Measurements from ENCODE around the gene STK32B. TPM values are rescaled to one million over a fixed set of nuclear protein-coding genes. Genes with fewer than 3 reads are reported as not detected.

The STK32B gene
- total RNA-seq, 1 donor from 2014 or later, result 3.5 TPM

DNA sequence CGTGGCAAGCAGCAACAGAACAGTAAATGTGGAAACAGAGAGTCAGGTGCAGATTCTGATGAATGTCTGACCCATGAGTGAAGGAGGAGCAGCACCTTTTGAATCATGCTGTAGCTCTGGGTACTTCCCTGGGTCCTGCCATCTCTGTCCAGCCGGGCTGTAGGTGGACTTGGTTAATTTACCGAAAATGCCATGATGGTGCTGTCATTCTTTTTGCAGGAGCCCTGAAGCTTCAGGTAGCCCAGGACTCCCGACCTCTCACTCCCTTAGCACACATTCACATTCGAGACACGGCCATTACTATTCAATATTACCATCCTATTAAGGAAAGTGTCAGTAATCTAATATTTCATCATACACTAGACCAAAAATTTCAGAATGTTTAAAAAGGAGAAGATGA lies 320.9 kb downstream of the STK32B start:
- peaks cover under 1% of the 10 kb centered on the region for H3K4me1 Mint-ChIP-seq
- H3K4me3 Mint-ChIP-seq, result no peak overlapping the region
- TF ChIP-seq, protein P1, sequence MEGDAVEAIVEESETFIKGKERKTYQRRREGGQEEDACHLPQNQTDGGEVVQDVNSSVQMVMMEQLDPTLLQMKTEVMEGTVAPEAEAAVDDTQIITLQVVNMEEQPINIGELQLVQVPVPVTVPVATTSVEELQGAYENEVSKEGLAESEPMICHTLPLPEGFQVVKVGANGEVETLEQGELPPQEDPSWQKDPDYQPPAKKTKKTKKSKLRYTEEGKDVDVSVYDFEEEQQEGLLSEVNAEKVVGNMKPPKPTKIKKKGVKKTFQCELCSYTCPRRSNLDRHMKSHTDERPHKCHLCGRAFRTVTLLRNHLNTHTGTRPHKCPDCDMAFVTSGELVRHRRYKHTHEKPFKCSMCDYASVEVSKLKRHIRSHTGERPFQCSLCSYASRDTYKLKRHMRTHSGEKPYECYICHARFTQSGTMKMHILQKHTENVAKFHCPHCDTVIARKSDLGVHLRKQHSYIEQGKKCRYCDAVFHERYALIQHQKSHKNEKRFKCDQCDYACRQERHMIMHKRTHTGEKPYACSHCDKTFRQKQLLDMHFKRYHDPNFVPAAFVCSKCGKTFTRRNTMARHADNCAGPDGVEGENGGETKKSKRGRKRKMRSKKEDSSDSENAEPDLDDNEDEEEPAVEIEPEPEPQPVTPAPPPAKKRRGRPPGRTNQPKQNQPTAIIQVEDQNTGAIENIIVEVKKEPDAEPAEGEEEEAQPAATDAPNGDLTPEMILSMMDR (conservative IDR thresholded peaks at IDR 0.05), result no peak
- H3K36me3 Mint-ChIP-seq (ENCODE audit: low read depth), result no peaks in the 10 kb centered on the region
- H3K27ac Mint-ChIP-seq (ENCODE audit: unreplicated experiment), result no peak overlapping the region
- H3K27me3 Mint-ChIP-seq (ENCODE audit: low read depth), result no peaks in the 10 kb centered on the region
- DNase-seq (ENCODE audit: low read depth, low spot score), result no peak
- H3K9me3 Mint-ChIP-seq, result no peaks in the 10 kb centered on the region

DNA sequence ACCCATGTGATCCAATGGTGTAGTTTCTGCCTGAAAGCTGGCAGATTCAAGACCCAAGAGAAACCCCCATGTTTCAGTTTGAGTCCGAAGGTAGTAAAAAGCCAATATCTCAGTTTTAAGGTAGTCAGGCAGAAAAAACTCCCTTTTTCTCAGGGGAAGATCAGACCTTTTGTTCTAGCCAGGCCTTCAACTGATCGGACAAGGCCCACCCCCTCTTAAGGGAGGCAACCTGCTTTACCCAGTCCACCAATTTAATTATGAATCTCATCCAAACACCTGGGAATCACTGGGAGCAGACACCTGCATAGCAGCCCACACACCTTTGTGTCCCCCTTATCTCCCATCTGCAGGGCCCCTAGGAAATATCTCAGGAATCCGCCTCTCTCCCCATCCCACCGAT lies 322.0 kb downstream of the STK32B start:
- Mint-ChIP-seq H3K4me3 (no peak overlapping the region), H3K4me1 (no peaks in the 10 kb centered on the region), H3K9me3 (peaks cover 2% of the 10 kb centered on the region), H3K36me3 (ENCODE audit: low read depth) (no peaks in the 10 kb centered on the region), H3K27ac (ENCODE audit: unreplicated experiment) (no peak overlapping the region), H3K27me3 (ENCODE audit: low read depth) (no peaks in the 10 kb centered on the region)
- no peak for DNase-seq (ENCODE audit: low read depth, low spot score)
- TF ChIP-seq, protein P1 (conservative IDR thresholded peaks at IDR 0.05), result no peak

DNA sequence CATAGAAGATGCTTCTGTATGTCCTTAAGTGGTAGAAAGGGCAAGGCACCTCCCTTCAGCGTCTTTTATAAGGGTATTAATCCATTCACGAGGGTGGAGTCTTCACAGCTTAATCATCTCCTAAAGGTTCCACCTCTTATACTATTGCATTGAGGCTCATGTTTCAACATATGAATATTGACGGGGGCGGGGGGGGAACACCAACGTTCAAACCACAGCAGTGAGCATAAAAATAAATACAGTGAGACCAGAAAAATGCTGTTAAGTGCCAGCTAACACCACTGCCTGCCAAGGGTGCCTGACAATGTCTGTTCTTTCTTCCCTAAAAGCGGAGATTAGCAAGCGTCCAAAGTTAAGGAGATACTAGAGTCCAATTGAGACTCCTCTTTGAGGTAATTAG lies 323.3 kb downstream of the STK32B start:
- no peak for DNase-seq (ENCODE audit: low read depth, low spot score)
- H3K9me3 Mint-ChIP-seq, result peaks cover 2% of the 10 kb centered on the region
- no peak overlapping the region for H3K4me3 Mint-ChIP-seq
- H3K4me1 Mint-ChIP-seq, result no peaks in the 10 kb centered on the region
- no peak overlapping the region for H3K27ac Mint-ChIP-seq (ENCODE audit: unreplicated experiment)
- H3K36me3 Mint-ChIP-seq (ENCODE audit: low read depth), result no peaks in the 10 kb centered on the region
- TF ChIP-seq, protein P1 (conservative IDR thresholded peaks at IDR 0.05), result no peak
- H3K27me3 Mint-ChIP-seq (ENCODE audit: low read depth), result no peaks in the 10 kb centered on the region

DNA sequence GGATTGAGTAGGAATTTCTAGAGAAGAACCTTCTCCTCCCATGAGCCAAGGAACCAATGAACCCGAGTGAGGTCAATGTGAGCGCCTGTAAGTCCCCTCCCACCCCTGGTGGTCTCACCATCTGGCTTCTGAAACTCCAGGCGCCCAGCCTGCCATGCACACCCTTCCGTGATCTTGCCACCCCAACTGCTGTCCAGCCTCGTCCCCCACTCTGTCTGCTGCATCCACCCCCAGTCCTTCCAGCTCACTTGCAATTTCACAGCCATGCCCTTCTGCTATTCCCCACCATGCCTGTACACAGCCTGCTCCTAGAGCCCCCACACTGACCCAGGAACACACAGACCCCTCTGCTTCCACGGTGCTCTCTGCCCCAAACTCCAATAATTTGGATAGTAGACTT lies 323.7 kb downstream of the STK32B start:
- Mint-ChIP-seq H3K36me3 (ENCODE audit: low read depth) (no peaks in the 10 kb centered on the region), H3K4me3 (no peak overlapping the region), H3K4me1 (no peaks in the 10 kb centered on the region), H3K27ac (ENCODE audit: unreplicated experiment) (no peak overlapping the region), H3K27me3 (ENCODE audit: low read depth) (no peaks in the 10 kb centered on the region), H3K9me3 (peaks cover 2% of the 10 kb centered on the region)
- TF ChIP-seq, protein P1 (conservative IDR thresholded peaks at IDR 0.05), result no peak
- DNase-seq (ENCODE audit: low read depth, low spot score), result no peak

DNA sequence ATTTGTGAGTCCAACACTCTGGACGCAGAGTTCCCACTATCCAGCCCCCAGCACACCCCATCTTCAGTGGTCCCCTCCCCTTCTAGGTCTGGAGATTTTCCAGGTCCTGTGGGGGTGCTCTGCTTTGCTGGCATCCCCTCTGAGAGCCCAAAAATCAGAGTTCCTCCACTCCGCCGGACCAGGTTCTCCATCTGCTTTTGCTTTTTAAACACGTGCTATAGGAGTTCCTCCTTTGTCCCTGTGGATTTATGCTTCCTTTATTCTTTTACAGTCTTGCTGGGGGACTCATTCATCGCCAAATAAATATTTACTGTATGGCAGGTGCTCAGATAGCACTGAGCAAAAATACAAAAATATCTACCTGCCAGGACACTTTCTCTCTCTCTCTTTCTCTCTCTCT lies 324.7 kb downstream of the STK32B start:
- Mint-ChIP-seq H3K27ac (ENCODE audit: unreplicated experiment) (peak overlapping the region; percentile 36), H3K4me1 (no peaks in the 10 kb centered on the region), H3K4me3 (no peak overlapping the region), H3K36me3 (ENCODE audit: low read depth) (no peaks in the 10 kb centered on the region), H3K27me3 (ENCODE audit: low read depth) (no peaks in the 10 kb centered on the region), H3K9me3 (peaks cover 2% of the 10 kb centered on the region)
- DNase-seq (ENCODE audit: low read depth, low spot score), result no peak
- TF ChIP-seq, protein P1 (conservative IDR thresholded peaks at IDR 0.05), result no peak

DNA sequence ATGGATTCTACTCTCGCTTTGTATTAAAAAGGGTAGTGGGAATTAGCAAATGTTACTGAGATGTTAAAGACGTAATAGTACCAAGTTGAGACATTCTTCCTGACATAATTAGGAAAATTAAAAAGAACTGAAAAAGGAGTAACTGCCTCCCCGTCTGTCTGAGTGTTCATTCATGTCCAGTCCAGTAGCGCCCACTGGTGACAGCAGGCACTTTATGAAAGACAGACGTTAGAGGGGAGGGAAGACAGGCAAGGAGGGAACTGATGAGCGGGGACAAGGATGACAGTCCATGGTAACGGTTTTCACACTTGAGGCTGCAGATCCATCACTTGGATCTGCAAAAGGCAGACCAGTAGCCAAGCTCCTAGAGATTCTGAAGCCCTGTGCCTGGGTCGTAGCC lies 326.7 kb downstream of the STK32B start:
- H3K4me3 Mint-ChIP-seq, result no peak overlapping the region
- H3K36me3 Mint-ChIP-seq (ENCODE audit: low read depth), result no peaks in the 10 kb centered on the region
- no peaks in the 10 kb centered on the region for H3K4me1 Mint-ChIP-seq
- peak; percentile 8 for DNase-seq (ENCODE audit: low read depth, low spot score)
- H3K27me3 Mint-ChIP-seq (ENCODE audit: low read depth), result no peaks in the 10 kb centered on the region
- peaks cover 2% of the 10 kb centered on the region for H3K9me3 Mint-ChIP-seq
- TF ChIP-seq, protein P1 (conservative IDR thresholded peaks at IDR 0.05), result peak; percentile 34
- no peak overlapping the region for H3K27ac Mint-ChIP-seq (ENCODE audit: unreplicated experiment)

Measured in neural crest cell (in vitro differentiated cells).